Glutamatergic neuron (in vitro differentiated cells): ENCODE measurements around the gene RAB10. TPM values are rescaled to one million over a fixed set of nuclear protein-coding genes. Genes with fewer than 3 reads are reported as not detected.

Experiments used
- DNase-seq: peaks from one replicate; pipeline ENCODE4 v3.0.0; 2022
- H3K27ac Mint-ChIP-seq: one replicate; pipeline ENCODE4 v1.8.0; 2020; ENCODE audit warnings: mild to moderate bottlenecking, mixed read lengths, inconsistent platforms; ENCODE audit not compliant: unreplicated experiment
- H3K27me3 Mint-ChIP-seq: one replicate; pipeline ENCODE4 v1.8.0; 2020; ENCODE audit warnings: mild to moderate bottlenecking, moderate library complexity, mixed read lengths, inconsistent platforms; ENCODE audit not compliant: unreplicated experiment
- H3K36me3 Mint-ChIP-seq: one replicate; pipeline ENCODE4 v1.8.0; 2020; ENCODE audit warnings: mild to moderate bottlenecking, mixed read lengths, inconsistent platforms; ENCODE audit not compliant: unreplicated experiment
- H3K4me1 Mint-ChIP-seq: one replicate; pipeline ENCODE4 v1.8.0; 2020; ENCODE audit warnings: mild to moderate bottlenecking, low read depth, mixed read lengths, inconsistent platforms; ENCODE audit not compliant: unreplicated experiment
- H3K4me3 Mint-ChIP-seq: one replicate; pipeline ENCODE4 v1.8.0; 2020; ENCODE audit warnings: mild to moderate bottlenecking, mixed read lengths, inconsistent platforms; ENCODE audit not compliant: unreplicated experiment
- H3K9me3 Mint-ChIP-seq: one replicate; pipeline ENCODE4 v1.8.0; 2020; ENCODE audit warnings: mild to moderate bottlenecking, moderate library complexity, mixed read lengths, inconsistent platforms; ENCODE audit not compliant: unreplicated experiment
- total RNA-seq: library from RNA; stranded (reverse); fragmentation: NEBNext Ultra II Directional; extraction: Animal tissue kit (Norgen Biotek cat#: 25700); gene quantifications from one replicate; pipeline ENCODE4 v1.2.1, GENCODE V29; 2021; ENCODE audit not compliant: unreplicated experiment
- TF ChIP-seq, protein P1 (sequence below): fragments of 200-600 bp; sonication (generic); IDR thresholded peaks from one replicate; pipeline ENCODE4 v1.5.0; 2021; ENCODE audit not compliant: partially characterized antibody, unreplicated experiment

RAB10 gene
- total RNA-seq, 1 donor from 2014 or later: 168 TPM

DNA sequence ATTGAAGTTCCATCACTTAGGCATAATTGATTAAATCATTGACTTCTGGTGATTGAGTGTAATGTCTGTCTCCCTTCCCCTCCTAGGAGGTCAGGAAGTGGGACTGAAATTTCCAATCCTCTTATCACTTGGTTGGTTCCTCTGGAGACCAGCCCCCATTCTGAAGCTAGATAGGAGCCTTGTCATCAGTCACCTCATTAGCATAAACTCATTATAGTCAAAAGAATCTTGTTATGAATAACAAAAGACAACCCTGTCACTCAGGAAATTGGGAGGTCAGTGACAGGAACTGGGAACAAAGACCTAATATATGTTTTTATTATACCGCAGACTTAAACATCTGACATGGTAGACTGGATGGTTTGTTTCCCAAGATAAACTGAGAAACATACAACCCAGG, 78.3 kb downstream of the RAB10 start:
- H3K9me3 Mint-ChIP-seq: no peaks in the 10 kb centered on the region
- TF ChIP-seq, protein P1, sequence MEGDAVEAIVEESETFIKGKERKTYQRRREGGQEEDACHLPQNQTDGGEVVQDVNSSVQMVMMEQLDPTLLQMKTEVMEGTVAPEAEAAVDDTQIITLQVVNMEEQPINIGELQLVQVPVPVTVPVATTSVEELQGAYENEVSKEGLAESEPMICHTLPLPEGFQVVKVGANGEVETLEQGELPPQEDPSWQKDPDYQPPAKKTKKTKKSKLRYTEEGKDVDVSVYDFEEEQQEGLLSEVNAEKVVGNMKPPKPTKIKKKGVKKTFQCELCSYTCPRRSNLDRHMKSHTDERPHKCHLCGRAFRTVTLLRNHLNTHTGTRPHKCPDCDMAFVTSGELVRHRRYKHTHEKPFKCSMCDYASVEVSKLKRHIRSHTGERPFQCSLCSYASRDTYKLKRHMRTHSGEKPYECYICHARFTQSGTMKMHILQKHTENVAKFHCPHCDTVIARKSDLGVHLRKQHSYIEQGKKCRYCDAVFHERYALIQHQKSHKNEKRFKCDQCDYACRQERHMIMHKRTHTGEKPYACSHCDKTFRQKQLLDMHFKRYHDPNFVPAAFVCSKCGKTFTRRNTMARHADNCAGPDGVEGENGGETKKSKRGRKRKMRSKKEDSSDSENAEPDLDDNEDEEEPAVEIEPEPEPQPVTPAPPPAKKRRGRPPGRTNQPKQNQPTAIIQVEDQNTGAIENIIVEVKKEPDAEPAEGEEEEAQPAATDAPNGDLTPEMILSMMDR: no peak
- H3K36me3 Mint-ChIP-seq: no peaks in the 10 kb centered on the region
- no peaks in the 10 kb centered on the region for H3K27me3 Mint-ChIP-seq
- DNase-seq: no peak
- no peak overlapping the region for H3K4me3 Mint-ChIP-seq
- H3K4me1 Mint-ChIP-seq: no peaks in the 10 kb centered on the region
- no peak overlapping the region for H3K27ac Mint-ChIP-seq

DNA sequence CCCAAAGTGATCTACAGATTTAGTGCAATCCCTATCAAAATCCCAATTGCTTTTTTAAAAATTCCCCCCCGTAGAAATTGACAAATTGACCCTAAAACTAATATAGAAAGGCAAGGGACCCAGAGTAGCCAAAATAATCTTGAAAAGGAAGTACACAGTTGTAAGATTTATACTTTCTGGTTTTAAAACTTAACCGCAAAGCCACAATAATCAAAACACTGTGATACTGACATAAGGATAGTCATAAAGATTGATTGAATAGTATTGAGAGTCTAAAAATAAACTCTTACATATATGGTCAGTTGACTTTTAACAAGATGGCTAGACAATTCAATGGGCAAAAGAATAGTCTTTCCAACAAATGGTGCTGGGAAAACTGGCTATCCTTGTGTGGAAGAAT, 80.3 kb downstream of the RAB10 start:
- no peak for DNase-seq
- TF ChIP-seq, protein P1: no peak
- H3K27me3 Mint-ChIP-seq: no peaks in the 10 kb centered on the region
- H3K27ac Mint-ChIP-seq: no peak overlapping the region
- peaks cover 2% of the 10 kb centered on the region for H3K9me3 Mint-ChIP-seq
- no peaks in the 10 kb centered on the region for H3K4me1 Mint-ChIP-seq
- H3K36me3 Mint-ChIP-seq: no peaks in the 10 kb centered on the region
- H3K4me3 Mint-ChIP-seq: no peak overlapping the region

DNA sequence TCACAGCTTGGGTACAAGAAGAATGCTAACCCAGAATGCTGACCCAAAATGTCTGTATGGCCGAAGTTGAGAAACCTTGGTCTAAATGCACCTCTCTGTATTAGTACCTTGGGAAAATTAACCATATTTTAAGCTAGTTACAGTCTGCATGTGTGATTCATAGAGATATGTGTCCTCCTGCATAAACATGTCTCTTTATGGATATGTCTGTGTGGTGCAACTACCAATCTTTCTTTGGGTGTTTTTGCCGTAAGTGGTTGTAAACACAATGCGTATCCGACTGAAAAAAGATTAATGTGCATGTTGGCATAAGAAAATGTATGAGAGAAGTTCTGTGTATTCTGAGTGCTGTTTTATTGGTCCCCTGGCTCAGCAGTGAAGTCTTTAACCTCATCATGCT, 84.8 kb downstream of the RAB10 start:
- H3K9me3 Mint-ChIP-seq: peaks cover 2% of the 10 kb centered on the region
- H3K4me1 Mint-ChIP-seq: peaks cover 3% of the 10 kb centered on the region
- no peak for DNase-seq
- H3K27me3 Mint-ChIP-seq: peaks cover 2% of the 10 kb centered on the region
- H3K36me3 Mint-ChIP-seq: no peaks in the 10 kb centered on the region
- TF ChIP-seq, protein P1: no peak
- H3K27ac Mint-ChIP-seq: no peak overlapping the region
- no peak overlapping the region for H3K4me3 Mint-ChIP-seq

DNA sequence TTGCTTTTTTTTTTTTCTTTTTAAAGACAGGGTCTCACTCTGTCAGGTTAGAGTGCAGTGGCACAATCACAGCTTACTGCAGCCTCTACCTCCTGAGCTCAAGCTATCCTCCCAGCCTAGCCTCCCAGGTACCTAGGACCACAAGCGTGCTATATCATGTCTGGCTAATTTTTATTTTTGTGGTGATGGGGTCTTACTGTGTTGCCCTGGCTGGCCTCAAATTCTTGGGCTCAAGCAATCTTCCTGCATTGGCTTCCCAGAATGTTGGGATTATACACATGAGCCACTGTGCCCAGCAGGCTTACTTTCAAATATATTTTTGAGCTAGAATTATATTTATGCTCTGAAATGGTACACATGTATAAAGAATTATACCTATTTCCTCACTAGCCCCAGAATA, 85.6 kb downstream of the RAB10 start:
- Mint-ChIP-seq H3K4me3 (no peak overlapping the region), H3K36me3 (no peaks in the 10 kb centered on the region), H3K9me3 (peaks cover 2% of the 10 kb centered on the region), H3K27me3 (peaks cover 2% of the 10 kb centered on the region), H3K27ac (no peak overlapping the region), H3K4me1 (peaks cover 3% of the 10 kb centered on the region)
- TF ChIP-seq, protein P1: no peak
- DNase-seq: no peak

DNA sequence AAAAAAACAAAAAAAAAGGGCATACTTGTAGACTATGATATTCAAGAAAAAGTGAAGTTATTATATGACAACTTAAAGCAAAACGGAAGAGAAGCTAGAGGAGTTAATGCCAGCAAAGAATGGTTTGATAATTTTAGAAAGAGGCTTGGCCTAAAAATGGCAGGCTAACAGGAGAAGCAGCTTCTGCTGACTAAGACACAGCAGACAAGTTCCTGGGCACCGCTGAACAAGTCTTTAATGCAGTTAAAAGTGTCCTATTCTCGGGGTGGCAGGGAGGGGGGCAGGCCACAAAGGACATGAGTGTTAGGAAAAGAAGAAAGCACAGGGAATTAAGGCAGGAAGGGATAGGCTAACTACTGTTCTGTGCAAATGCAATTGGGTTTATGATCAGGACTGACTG, 88.7 kb downstream of the RAB10 start:
- peaks cover 3% of the 10 kb centered on the region for H3K4me1 Mint-ChIP-seq
- H3K27me3 Mint-ChIP-seq: peaks cover 2% of the 10 kb centered on the region
- TF ChIP-seq, protein P1: no peak
- H3K9me3 Mint-ChIP-seq: peaks cover 2% of the 10 kb centered on the region
- no peaks in the 10 kb centered on the region for H3K36me3 Mint-ChIP-seq
- no peak overlapping the region for H3K27ac Mint-ChIP-seq
- DNase-seq: no peak
- no peak overlapping the region for H3K4me3 Mint-ChIP-seq
